ENCODE data around the gene RPA1.

RPA1 gene

DNA sequence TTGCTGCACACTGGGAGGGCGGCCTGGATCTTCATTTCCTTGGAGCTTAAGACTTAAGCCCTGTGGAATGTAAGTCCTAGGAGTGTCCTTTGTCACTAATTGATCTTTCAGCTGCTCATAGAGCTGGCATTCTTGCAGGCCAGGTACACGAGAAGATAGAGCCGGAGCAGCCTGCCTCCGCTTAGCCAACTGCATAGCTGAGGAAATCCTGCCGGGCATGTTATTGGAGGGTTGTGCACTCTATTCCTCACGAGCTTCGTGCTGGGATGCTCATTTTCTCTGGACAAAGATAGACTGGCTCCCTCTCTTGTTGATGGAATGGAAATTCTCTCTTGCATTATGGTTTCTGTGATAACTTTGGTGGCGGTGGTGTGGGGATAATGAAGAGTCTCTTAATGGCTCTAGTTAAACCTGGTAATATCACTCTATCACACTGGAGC lies 76.9 kb downstream of the RPA1 start:
- peaks cover 23% of the 10 kb centered on the region for H3K4me1 ChIP-seq

DNA sequence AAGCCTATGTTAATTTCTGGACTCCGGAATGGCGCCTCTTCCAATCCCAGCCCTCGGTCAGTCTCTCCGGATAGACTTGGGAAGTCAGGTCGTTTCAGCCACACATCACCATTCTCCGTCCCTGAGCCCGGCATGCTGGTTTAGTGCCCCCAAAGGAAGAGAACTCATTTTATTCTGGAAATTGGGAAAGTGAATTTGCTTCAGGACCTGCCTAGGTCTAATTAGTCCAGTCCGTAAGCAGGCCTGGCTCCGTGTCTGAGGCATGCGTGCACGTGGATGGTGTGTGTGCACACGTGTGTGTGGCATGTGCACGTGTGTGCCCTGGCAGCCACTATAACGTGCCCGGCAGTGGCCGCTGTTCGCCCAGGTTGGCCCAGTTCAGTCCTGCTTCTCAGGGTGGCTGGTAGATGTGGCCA lies 77.4 kb downstream of the RPA1 start:
- Histone ChIP-seq H3K27ac (no peak overlapping the region), H3K27me3 (peaks cover 33% of the 10 kb centered on the region), H3K4me2 (peak overlapping the region; percentile 99; the same call in 1 of the 2 replicates), H3K4me1 (peaks cover 23% of the 10 kb centered on the region), H3K9me3 (no peaks in the 10 kb centered on the region), H3K9ac (no peak overlapping the region), H3K36me3 (no peaks in the 10 kb centered on the region), H3K4me3 (no peak overlapping the region), H4K20me1 (no peaks in the 10 kb centered on the region)
- TF ChIP-seq Cebpa-rat (IDR thresholded peaks at IDR 0.05) = no peak

More for the DNA sequence above, 76.9 kb downstream of the RPA1 start:
- Histone ChIP-seq H3K9ac (no peak overlapping the region), H3K4me2 (no peak overlapping the region), H3K27me3 (peaks cover 33% of the 10 kb centered on the region), H3K36me3 (no peaks in the 10 kb centered on the region), H3K27ac (no peak overlapping the region), H3K9me3 (no peaks in the 10 kb centered on the region), H3K4me3 (no peak overlapping the region), H4K20me1 (no peaks in the 10 kb centered on the region)
- TF ChIP-seq Cebpa-rat (IDR thresholded peaks at IDR 0.05) = no peak

GRCh38 chr17:1907909-1908698 lies 78.3 kb downstream of the RPA1 start:
- peaks cover 23% of the 10 kb centered on the region for H3K4me1 ChIP-seq
- H3K36me3 ChIP-seq = no peaks in the 10 kb centered on the region
- H3K9ac ChIP-seq = peak overlapping the region; percentile 17; the same call in 1 of the 2 replicates
- no peak overlapping the region for H3K27ac ChIP-seq
- TF ChIP-seq Cebpa-rat (IDR thresholded peaks at IDR 0.05) = no peak
- H3K4me3 ChIP-seq = peak overlapping the region; percentile 64
- no peaks in the 10 kb centered on the region for H4K20me1 ChIP-seq
- peaks cover 33% of the 10 kb centered on the region for H3K27me3 ChIP-seq
- no peaks in the 10 kb centered on the region for H3K9me3 ChIP-seq
- H3K4me2 ChIP-seq = peak overlapping the region; percentile 99

- peaks cover 23% of the 10 kb centered on the region for H3K4me1 ChIP-seq
- no peaks in the 10 kb centered on the region for H3K9me3 ChIP-seq
- 0 out of 2 replicates have a peak overlapping the region, but pooled peaks have one; percentile 17 for H3K9ac ChIP-seq
- H3K4me3 ChIP-seq = peak overlapping the region; percentile 64
- H3K4me2 ChIP-seq = peak overlapping the region; percentile 99
- H3K36me3 ChIP-seq = no peaks in the 10 kb centered on the region
- no peak overlapping the region for H3K27ac ChIP-seq
- no peak for TF ChIP-seq Cebpa-rat (IDR thresholded peaks at IDR 0.05)
- H3K27me3 ChIP-seq = peaks cover 33% of the 10 kb centered on the region
- H4K20me1 ChIP-seq = no peaks in the 10 kb centered on the region
These were observed 79.0 kb downstream of the RPA1 start for GRCh38 chr17:1908699-1909309.

GRCh38 chr17:1909985-1910384 lies 80.2 kb downstream of the RPA1 start:
- Histone ChIP-seq H3K27me3 (peaks cover 33% of the 10 kb centered on the region), H4K20me1 (no peaks in the 10 kb centered on the region), H3K4me3 (no peak overlapping the region), H3K4me2 (no peak overlapping the region), H3K27ac (no peak overlapping the region), H3K9ac (no peak overlapping the region), H3K4me1 (peaks cover 26% of the 10 kb centered on the region), H3K36me3 (no peaks in the 10 kb centered on the region), H3K9me3 (no peaks in the 10 kb centered on the region)
- TF ChIP-seq Cebpa-rat (IDR thresholded peaks at IDR 0.05) = no peak

GRCh38 chr17:1912146-1912545 lies 82.3 kb downstream of the RPA1 start:
- peaks cover 44% of the 10 kb centered on the region for H3K4me1 ChIP-seq
- H3K27ac ChIP-seq = no peak overlapping the region
- H4K20me1 ChIP-seq = no peaks in the 10 kb centered on the region
- peaks cover 24% of the 10 kb centered on the region for H3K27me3 ChIP-seq
- H3K4me3 ChIP-seq = no peak overlapping the region
- H3K9ac ChIP-seq = no peak overlapping the region
- no peaks in the 10 kb centered on the region for H3K36me3 ChIP-seq
- H3K9me3 ChIP-seq = no peaks in the 10 kb centered on the region
- TF ChIP-seq Cebpa-rat (IDR thresholded peaks at IDR 0.05) = no peak
- no peak overlapping the region for H3K4me2 ChIP-seq

DNA sequence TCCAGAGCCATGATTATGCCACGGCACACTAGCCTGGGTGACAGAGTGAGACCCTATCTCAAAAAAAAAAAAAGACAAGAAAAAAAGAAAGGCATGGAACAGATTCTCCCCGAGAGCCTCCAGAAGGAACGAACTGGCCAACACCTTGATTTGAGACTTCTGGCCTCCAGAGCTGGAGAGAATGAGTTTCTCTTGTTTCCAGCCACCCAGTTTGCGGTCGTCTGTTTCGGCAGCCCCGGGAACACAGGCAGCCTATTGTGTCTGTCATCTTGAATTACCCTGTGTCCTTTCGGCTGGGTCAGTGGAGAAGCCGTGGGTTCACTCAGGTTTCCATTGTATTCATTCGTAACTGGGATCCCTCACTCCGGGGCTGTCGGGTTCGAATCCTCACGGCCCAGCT lies 83.9 kb downstream of the RPA1 start:
- peaks cover 8% of the 10 kb centered on the region for H3K27me3 ChIP-seq
- H3K9me3 ChIP-seq = no peaks in the 10 kb centered on the region
- no peak for TF ChIP-seq Cebpa-rat (IDR thresholded peaks at IDR 0.05)
- H3K4me2 ChIP-seq = no peak overlapping the region
- H3K36me3 ChIP-seq = no peaks in the 10 kb centered on the region
- H3K4me1 ChIP-seq = peaks cover 36% of the 10 kb centered on the region
- no peaks in the 10 kb centered on the region for H4K20me1 ChIP-seq
- H3K27ac ChIP-seq = no peak overlapping the region
- H3K9ac ChIP-seq = no peak overlapping the region
- H3K4me3 ChIP-seq = no peak overlapping the region

DNA sequence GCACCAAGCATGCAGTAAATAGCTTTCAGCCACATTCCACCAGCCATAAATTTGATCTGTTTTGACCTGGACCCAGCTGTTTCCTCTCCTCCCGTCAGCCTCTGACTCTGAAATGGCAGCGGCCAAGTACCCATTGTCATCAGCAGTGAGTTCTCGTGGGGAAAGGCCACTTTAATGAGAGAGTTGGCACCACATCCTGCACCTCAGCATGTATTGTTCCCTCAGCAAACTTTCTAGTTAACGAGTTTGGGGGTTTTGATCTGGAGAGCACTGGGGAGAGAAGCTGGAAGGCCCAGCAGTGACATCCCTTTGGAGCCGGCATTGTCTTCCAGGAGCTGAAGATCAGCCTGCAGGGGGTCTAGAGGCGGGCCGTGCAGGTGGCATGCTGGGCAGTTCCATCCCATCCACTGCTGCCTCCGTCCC lies 84.9 kb downstream of the RPA1 start:
- H3K27me3 ChIP-seq = peaks cover 4% of the 10 kb centered on the region; the same call in 1 of the 2 replicates
- no peaks in the 10 kb centered on the region for H3K9me3 ChIP-seq
- no peak for TF ChIP-seq Cebpa-rat (IDR thresholded peaks at IDR 0.05)
- peaks cover 32% of the 10 kb centered on the region for H3K4me1 ChIP-seq
- H3K27ac ChIP-seq = no peak overlapping the region
- no peak overlapping the region for H3K4me3 ChIP-seq
- H3K4me2 ChIP-seq = peak overlapping the region; percentile 23
- H3K36me3 ChIP-seq = no peaks in the 10 kb centered on the region
- no peak overlapping the region for H3K9ac ChIP-seq
- no peaks in the 10 kb centered on the region for H4K20me1 ChIP-seq

DNA sequence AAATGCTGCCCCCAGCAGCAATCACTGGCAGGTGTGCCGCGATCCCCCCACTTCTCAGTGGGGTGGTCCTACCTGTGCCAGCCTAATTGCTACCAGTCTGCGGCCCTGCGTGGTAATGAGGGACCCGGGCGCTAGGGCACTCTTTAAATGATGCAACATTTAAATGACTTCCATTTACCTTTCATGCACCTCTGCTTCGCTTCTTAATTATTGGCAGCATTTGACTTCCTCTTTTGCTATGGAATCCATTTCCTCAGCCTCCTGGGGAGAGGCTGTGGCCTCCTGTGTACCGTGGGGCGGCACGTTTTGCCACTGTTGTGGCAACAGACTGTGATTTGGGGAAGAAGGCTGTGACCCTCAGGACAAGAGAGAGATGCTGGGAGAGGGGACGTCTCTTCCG lies 86.1 kb downstream of the RPA1 start:
- H3K9me3 ChIP-seq = no peaks in the 10 kb centered on the region
- H3K36me3 ChIP-seq = no peaks in the 10 kb centered on the region
- H3K4me1 ChIP-seq = peaks cover 32% of the 10 kb centered on the region
- peak; percentile 29; the same call in 1 of the 2 replicates for TF ChIP-seq Cebpa-rat (IDR thresholded peaks at IDR 0.05)
- no peaks in the 10 kb centered on the region for H3K27me3 ChIP-seq
- no peak overlapping the region for H3K4me3 ChIP-seq
- peak overlapping the region; percentile 50 for H3K4me2 ChIP-seq
- H3K9ac ChIP-seq = no peak overlapping the region
- H3K27ac ChIP-seq = no peak overlapping the region
- no peaks in the 10 kb centered on the region for H4K20me1 ChIP-seq

DNA sequence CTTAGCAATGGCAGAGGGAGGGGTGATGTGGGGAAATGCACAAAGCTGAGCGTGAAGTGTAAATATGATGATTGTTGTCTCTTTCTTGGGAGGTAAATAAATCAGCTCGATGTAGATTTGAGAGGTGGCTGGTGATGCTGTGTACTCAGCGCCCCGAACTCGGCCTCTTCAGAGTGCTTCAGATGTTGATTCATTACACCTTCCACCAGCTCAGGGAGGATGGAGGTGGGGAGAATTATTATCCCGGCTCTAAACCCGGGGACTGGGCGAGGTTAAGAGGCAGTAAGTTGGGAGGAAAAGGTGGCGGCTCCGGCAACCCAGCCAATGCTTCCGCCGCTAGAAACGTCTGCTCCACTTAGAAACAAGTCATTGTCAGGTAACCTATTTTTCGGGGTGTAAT lies 86.5 kb downstream of the RPA1 start:
- no peak for TF ChIP-seq Cebpa-rat (IDR thresholded peaks at IDR 0.05)
- no peak overlapping the region for H3K4me3 ChIP-seq
- no peak overlapping the region for H3K27ac ChIP-seq
- no peak overlapping the region for H3K9ac ChIP-seq
- H3K4me1 ChIP-seq = peaks cover 32% of the 10 kb centered on the region
- H3K27me3 ChIP-seq = no peaks in the 10 kb centered on the region
- peak overlapping the region; percentile 50 for H3K4me2 ChIP-seq
- H3K9me3 ChIP-seq = no peaks in the 10 kb centered on the region
- no peaks in the 10 kb centered on the region for H3K36me3 ChIP-seq
- H4K20me1 ChIP-seq = no peaks in the 10 kb centered on the region

Measured in BLaER1 (cell line).